Measurements from ENCODE around the gene ZNF512.
A peak's percentile ranks its signal among the peaks of the same experiment; 100 is the strongest.
"Not testable (repeated sequence)": the region's sequence is repeated elsewhere in the genome, so short reads cannot be mapped to it uniquely, and the experiment has no call there.

ZNF512 gene, protein sequence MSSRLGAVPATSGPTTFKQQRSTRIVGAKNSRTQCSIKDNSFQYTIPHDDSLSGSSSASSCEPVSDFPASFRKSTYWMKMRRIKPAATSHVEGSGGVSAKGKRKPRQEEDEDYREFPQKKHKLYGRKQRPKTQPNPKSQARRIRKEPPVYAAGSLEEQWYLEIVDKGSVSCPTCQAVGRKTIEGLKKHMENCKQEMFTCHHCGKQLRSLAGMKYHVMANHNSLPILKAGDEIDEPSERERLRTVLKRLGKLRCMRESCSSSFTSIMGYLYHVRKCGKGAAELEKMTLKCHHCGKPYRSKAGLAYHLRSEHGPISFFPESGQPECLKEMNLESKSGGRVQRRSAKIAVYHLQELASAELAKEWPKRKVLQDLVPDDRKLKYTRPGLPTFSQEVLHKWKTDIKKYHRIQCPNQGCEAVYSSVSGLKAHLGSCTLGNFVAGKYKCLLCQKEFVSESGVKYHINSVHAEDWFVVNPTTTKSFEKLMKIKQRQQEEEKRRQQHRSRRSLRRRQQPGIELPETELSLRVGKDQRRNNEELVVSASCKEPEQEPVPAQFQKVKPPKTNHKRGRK

DNA sequence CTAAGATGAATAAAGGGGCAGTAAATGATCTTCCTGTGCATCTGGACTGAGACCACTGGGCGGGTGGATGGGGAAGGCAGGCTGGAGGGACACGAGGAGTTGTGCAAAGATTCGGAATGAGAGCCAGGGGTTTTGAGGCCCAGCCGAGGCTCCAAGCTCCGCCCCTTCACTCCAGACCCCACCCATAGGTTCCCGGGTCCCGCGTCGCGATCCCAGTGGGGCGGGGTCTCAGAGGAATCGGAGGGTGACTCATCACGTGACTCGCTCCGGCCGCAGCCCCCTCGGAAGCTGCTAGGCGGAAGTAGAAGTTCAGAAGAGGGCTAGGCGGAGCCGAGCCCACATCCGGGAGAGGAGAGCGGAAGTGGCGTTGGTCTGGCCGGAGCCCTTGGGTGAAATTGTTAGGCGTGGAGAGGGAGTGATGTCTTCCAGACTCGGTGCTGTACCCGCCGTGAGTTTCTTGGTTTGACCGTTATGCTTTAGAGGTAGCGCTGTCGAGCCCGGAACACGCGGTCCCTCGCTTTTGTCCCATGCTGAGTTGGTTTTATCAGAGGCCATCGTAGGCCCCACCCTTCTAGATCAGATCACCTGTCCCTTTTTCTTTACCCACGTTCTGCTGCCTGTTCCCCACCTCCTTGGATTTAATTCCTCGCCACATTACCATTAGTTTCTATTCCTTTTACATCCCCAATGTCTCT, at the start of gene ZNF512:
ZNF512 (plus strand) TSS at position 348 of the 695 bp plus-strand sequence; CDS start at position 419, 71 bp downstream.
- DNase-seq (ENCODE audit: low read depth in 2 of 3, low spot score in 2 of 3) = peak; percentile 57 to 63 (median 61)

DNA sequence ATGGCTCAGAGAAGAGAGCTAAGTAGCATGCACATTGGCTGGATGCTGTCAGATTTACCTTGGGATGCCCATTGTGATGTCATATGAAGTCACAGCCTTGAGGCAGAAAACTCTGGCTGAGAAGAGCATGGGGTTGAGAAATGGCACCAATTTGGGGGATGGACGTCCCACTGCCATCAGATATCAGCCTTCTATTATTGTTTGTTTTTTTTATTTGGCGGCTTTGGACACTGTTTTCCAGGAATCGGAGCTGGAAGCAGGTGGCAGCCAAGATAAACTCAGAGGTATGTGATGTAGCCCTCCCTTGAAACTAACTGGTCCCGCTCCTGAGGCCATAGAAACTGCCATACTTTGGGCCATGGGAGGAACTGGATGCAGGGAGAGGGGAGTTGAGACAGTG, 45.6 kb upstream of the ZNF512 start:
- DNase-seq (ENCODE audit: low read depth in 2 of 3, low spot score in 2 of 3) = no peak

DNA sequence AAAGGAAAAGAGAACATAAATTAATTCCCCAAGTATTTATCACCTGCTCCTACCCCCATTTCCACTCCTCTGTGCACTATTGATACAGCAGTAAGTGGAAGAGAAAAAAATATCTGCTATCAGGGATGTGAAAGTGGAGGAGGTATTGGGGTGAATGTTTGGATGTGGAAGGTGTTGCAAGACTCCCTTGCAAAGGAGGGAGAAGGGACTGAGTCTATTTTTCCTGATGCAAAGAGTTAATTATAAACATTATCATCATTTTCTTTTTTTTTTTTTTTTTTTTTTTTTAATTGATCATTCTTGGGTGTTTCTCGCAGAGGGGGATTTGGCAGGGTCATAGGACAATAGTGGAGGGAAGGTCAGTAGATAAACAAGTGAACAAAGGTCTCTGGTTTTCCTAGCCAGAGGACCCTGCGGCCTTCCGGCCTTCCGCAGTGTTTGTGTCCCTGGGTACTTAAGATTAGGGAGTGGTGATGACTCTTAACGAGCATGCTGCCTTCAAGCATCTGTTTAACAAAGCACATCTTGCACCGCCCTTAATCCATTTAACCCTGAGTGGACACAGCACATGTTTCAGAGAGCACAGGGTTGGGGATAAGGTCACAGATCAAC, 43.9 kb upstream of the ZNF512 start:
- not testable (repeated sequence) for DNase-seq (ENCODE audit: low read depth in 2 of 3, low spot score in 2 of 3)

DNA sequence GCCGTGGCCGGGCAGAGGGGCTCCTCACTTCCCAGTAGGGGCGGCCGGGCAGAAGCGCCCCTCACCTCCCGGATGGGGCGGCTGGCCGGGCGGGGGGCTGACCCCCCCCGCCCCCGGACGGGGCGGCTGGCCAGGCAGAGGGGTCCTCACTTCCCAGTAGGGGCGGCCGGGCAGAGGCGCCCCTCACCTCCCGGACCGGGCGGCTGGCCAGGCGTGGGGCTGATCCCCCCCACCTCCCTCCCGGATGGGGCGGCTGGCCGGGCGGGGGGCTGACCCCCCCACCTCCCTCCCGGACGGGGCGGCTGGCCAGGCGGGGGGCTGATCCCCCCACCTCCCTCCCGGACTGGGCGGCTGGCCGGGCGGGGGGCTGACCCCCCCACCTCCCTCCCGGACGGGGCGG, 43.2 kb upstream of the ZNF512 start:
- not testable (repeated sequence) for DNase-seq (ENCODE audit: low read depth in 2 of 3, low spot score in 2 of 3)

DNA sequence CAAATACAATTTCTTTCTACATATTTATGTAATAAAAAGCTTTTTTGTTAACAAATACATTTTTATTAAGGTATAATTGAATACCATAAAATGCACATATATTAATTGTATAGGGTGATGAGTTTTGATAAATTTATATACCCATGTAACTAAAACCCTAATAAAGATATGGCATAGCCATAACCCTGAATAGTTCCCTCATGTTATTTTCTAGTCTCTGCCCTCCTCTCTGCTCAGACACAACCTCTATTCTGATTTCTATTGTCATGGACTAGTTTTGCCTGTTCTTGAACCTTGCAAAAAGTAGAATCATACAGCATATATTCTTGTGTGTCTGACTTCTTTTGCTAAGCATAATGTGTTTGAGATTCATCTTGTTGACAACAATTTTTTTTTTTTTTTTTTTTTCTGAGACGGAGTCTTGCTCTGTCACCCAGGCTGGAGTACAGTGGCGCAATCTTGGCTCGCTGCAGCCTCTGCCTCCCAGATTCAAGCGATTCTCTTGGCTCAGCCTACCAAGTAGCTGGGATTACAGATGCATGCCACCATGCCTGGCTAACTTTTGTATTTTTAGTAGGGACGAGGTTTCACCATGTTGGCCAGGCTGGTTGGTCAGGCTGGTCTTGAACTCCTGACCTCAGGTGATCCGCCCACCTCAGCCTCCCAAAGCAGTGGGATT, 38.6 kb upstream of the ZNF512 start:
- DNase-seq (ENCODE audit: low read depth in 2 of 3, low spot score in 2 of 3) = no peak

DNA sequence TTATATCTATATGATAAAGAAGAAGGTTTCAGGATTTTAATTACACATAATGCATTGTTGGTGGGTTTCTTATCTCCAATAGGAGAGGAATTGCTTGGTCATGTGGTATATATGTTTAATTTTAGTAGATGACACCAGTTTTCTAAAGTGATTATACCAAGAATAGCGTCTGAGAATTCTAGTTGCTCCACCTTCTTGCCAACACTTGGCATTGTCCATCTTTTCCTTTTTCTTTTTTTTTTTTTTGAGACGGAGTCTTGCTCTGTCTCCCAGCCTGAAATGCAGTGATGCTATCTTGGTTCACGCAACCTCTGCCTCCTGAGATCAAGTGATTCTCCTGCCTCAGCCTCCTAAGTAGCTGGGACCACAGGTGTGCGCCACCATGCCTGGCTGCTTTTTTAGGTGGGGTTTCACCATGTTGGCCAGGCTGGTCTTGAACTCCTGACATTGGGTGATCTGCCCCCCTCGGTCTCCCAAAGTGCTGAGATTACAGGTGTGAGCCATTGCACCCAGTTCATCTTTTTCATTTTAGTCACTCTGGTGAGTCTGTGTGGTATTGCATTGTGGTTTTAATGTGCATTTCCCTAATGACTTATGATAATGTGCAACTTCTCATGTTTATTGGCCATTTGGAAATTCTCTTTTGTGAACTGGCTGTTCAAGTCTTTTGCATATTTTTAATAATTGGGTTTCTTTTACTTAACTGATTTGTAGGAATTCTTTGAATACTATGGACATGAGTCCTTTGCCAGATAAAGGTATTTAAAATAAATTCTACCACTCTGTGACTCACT, 37.3 kb upstream of the ZNF512 start:
- DNase-seq (ENCODE audit: low read depth in 2 of 3, low spot score in 2 of 3) = no peak

DNA sequence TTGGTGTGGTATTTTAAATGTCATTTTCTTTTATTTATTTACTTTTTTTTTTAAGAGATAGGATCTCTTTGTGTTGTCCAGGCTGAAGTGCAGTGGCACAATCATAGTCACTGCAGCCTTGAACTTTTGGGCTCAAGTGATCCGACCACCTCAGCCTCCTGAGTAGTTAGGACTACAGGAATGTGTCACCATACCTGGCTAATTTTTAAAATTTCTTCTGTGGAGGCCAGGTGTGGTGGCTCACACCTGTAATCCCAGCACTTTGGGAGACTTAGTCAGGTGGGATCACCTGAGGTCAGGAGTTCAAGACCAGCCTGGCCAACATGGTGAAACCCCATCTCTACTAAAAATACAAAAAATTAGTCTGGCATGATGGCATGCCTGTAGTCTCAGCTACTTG, 33.5 kb upstream of the ZNF512 start:
- DNase-seq (ENCODE audit: low read depth in 2 of 3, low spot score in 2 of 3) = no peak

DNA sequence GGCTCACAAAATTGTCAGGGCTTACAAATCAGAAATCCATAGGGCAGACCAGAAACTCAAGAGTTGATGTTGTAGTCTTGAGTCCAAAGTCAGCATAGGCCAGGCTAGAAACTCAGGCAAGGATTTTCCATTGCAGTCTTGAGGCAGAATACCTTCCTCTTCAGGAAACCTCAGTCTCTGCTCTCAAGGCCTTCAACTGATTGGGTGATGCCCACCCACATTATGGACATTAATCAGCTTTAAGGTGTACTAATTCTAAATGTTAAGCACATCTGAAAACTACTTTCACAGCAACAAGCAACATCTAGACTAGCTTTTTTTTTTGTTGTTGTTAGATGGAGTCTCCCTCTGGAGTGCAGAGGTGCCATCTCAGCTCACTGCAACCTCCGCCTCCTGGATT, 31.3 kb upstream of the ZNF512 start:
- no peak for DNase-seq (ENCODE audit: low read depth in 2 of 3, low spot score in 2 of 3)

DNA sequence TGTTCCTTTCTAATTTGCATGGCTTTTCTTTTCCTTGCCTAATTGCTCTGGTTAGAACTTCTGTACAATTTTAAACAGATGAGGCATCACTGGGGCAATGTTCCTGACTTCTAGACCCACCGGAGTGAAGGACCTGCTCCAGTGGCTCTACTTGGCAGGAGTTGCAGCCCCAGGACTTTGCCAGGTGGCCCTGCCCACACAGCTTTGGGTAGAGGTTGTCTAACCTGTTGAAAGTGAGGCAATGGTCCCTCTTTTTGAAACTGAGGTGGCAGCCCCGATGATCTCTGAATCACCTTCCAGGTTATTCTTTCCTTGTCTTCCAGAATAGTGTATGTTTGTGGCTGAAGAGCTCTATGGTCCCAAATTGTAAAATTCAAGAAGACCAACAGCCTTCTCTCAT, 29.9 kb upstream of the ZNF512 start:
- no peak for DNase-seq (ENCODE audit: low read depth in 2 of 3, low spot score in 2 of 3)

DNA sequence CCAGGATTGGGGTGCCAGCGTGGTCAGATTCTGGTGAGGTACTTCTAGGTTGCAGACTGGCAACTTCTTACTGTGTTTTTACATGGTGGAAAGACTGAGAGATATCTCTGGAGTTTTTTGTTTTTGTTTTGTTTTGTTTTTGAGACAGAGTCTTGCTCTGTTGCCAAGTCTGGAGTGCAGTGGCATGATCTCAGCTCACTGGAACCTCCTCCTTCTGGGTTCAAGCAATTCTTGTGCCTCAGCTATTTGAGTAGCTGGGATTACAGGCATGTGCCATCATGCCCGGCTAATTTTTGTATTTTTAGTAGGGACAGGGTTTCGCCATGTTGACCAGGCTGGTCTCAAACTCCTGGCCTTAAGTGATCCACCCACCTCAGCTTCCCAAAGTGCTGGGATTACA, 28.4 kb upstream of the ZNF512 start:
- DNase-seq (ENCODE audit: low read depth in 2 of 3, low spot score in 2 of 3) = not testable (repeated sequence)

DNA sequence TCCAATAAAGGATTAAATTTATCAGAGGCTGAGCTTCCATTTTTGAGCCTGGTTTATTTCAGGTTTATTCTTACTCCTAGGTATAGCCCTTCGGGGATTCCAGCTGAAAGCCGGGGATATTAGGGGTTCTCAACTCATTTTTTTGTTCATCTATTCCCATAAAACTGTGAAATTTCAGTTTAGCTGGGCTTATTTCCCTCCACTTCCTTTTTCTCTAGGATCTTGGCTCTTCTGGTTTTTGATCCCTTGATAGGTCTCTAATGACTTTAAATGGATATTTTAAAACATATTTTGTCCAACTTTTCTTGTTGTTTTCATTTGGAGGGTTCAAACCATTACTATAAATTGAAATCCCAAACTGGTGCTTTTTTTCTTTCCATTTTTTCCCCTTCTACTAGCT, 23.6 kb upstream of the ZNF512 start:
- DNase-seq (ENCODE audit: low read depth in 2 of 3, low spot score in 2 of 3) = no peak

DNA sequence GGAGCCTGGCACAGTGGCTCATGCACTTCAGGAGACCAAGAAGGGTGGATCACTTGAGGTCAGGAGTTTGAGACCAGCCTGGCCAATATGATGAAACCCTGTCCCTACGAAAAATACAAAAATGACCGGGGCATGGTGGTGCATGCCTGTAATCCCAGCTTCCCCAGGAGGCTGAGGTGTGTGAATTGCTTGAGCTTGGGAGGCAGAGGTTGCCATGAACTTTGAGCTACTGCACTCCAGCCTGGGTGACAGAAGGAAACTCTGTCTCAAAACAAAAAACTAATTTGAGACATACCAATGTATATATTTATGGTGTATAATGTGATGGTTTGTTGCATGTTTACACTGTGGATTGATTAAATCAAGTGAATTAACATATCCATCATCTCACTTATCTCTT, 21.8 kb upstream of the ZNF512 start:
- no peak for DNase-seq (ENCODE audit: low read depth in 2 of 3, low spot score in 2 of 3)

DNA sequence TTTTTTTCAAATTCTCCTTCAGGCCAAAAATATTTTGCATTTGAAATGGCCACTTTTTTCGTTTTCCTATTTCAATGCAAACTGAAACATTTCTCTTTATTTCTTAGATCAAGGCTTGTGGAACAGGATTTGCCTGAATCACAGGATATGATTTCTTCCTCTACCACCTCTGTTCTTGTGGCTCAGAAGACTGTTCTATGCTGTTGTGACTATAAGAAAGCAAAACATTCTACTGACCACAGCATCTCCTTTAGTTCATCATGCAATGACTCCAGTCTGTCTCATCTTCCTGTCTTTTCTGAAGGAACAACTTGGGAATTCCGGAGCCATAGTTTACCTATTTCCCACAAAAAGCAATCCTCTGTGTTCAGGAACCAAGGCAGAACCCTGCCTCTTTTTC, 16.2 kb upstream of the ZNF512 start:
- DNase-seq (ENCODE audit: low read depth in 2 of 3, low spot score in 2 of 3) = no peak

DNA sequence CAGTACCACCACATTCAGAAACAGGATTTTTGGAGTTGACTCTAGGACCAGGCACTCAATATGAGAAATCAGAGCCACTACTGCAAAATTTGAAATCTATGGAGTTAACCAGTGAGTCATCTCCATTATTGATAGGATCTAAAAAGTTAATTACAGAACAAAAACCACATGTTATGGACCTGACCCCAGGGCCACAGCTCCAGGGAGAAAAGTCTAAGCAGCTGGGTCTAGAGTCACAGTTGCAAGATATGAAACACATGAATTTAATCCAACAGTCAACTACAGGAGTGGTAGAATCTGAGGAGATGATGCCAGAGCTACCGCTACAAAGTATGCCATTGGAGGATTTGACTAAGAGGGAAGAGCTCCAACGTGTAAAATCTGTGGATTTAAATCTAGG, 13.4 kb upstream of the ZNF512 start:
- no peak for DNase-seq (ENCODE audit: low read depth in 2 of 3, low spot score in 2 of 3)

DNA sequence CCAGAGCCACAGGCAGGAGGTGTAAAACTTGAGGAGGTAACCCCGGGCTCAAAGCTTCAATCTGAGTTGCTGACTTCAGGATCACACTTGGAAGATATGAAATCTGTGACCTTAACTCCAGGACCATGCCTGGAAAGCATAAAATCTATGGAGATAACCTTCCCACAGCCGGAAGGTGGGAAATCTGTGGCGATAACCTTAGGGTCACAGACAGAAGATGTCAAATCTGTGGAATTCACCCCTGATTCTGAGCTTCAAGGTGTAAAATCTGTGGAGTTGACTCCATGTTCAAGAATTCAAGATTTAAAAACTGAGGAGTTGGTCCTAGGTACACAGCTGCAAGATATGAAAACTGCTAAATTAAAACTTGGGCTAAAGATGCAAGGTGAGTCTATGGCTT, 11.6 kb upstream of the ZNF512 start:
- no peak for DNase-seq (ENCODE audit: low read depth in 2 of 3, low spot score in 2 of 3)

DNA sequence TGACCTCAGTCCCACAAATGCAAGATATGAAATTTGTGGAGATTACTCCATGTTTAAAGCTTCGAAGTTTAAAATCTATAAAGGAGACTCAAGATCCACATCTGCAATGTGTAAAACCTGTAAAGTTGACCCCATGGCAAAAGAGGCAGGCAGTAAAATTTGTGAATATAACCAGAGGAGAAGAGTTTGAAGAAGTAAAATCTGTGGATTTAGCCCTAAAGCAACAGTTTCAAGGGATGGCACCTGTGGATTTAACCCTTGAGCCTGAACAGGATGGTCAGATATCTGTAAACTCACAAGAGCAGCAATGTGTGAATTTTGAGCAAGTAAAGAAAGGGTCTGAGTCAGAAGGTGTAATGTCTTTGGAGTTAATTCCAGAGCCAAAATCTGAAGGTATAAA, 11.2 kb upstream of the ZNF512 start:
- DNase-seq (ENCODE audit: low read depth in 2 of 3, low spot score in 2 of 3) = no peak

DNA sequence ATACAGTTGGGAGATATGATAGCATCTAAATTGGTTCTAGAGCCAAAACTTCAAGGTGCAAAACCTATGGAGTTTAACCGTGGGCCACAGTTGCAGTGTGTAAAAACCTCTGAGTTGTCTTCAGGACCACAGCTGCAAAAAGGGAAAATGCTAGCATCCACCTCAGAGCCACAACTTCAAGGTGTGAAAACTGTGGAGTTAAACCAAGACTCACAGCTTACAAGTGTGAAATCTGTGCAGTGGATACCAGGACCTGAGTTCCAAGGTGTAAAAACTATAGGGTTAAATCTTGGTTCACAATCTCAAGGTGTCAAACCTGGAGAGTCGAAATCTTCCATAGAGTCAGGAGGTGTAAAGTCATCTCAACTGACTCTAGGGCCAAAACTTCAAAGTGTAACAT, 10.4 kb upstream of the ZNF512 start:
- no peak for DNase-seq (ENCODE audit: low read depth in 2 of 3, low spot score in 2 of 3)

DNA sequence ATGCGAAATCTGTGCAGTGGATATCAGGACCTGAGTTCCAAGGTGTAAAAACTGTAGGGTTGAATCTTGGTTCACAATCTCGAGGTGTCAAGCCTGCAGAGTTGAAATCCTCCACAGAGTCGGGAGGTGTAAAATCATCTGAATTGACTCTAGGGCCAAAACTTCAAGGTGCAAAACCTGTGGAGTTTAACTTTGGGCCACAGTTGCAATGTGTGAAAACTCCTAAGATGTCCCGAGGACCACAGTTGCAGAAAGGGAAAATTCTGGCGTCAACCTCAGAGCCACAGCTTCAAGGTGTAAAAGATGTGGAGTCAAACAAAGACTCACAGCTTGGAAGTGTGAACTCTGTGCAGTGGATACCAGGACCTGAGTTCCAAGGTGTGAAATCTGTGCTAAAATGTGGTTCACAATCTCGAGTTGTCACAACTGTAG, 9.8 kb upstream of the ZNF512 start:
- DNase-seq (ENCODE audit: low read depth in 2 of 3, low spot score in 2 of 3) = no peak

DNA sequence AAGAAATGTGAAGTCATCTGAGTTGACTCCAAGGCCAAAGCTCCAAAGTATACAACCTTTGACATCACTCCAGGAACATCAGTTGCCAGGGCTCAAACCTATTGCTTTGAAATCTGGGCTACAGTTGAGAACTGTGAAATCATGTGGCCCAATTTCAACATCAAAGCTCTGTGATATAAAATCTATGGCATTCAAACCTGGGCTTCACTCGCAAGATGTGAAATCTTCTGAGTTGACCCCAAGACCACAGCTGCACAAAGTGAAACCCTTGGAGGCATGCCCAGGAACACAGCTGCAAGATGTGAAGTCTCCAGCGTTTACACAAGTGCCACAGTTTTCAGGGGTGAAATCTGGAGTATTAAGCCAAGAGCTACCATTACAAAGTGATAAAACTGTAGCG, 9.4 kb upstream of the ZNF512 start:
- DNase-seq (ENCODE audit: low read depth in 2 of 3, low spot score in 2 of 3) = no peak

DNA sequence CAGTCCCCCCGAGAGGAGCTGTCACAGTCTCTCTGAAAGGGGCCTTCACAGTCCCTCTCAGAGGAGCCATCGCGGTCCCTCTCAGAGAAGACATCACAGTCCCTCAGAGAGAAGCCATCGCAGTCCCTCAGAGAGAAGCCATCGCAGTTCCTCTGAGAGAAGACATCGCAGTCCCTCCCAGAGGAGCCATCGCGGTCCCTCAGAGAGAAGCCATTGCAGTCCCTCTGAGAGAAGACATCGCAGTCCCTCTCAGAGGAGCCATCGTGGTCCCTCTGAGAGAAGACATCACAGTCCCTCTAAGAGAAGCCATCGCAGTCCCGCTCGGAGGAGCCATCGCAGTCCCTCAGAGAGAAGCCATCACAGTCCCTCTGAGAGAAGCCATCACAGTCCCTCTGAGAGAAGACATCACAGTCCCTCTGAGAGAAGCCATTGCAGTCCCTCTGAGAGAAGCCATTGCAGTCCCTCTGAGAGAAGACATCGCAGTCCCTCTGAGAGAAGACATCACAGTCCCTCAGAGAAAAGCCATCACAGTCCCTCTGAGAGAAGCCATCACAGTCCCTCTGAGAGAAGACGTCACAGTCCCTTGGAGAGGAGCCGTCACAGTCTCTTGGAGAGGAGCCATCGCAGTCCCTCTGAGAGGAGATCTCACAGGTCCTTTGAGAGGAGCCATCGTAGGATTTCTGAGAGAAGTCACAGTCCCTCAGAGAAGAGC, 1.3 kb upstream of the ZNF512 start:
- no peak for DNase-seq (ENCODE audit: low read depth in 2 of 3, low spot score in 2 of 3)
